LNCAP (cell line): ENCODE measurements around the gene PRICKLE2.

Source experiments
- TF ChIP-seq, protein P1 (sequence below): fragments of 450-650 bp; IDR thresholded peaks from 2 replicates; pipeline ENCODE4 v1.5.1; 2017; ENCODE audit warnings: mild to moderate bottlenecking

PRICKLE2 gene

DNA sequence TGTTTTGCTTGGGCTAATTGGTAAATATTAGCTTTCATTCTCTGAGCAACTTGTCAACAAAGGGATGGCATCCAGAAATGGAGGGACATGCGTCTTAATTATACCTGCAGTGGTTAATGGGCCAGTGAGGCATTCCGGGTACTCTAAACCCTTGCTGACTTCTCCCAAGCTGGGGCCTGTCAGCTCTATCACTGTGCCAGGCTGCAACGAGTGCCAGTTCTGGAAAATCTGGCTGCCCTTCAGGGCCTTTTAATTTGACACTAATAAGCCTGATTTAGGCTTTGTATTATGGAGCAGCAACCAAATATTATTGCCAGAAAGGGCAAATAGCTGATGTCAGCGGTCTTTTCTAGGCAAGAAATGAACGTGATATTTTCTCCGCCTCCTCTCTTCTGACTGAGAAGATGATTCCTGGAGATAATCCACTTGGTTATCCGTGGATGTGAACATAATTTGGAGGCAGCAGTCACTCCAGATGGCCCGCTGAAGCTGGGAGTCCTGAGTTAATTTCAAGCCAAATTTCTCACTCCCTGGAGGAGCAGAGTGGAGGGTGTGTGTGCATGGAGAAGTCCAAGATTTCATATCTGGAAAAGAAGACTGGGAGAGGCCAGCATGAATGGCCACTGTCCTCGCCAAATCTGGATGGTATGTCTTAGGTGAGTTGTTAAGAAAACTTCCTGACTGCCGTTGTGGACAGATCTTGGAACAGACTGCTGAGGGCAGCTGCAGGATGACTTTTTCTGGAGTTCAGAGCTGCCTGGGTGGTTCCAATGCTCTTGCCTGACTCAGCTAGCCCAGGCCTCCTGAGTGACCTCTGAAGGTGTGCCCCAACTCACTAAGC lies 157.5 kb downstream of the PRICKLE2 start:
- TF ChIP-seq, protein P1, sequence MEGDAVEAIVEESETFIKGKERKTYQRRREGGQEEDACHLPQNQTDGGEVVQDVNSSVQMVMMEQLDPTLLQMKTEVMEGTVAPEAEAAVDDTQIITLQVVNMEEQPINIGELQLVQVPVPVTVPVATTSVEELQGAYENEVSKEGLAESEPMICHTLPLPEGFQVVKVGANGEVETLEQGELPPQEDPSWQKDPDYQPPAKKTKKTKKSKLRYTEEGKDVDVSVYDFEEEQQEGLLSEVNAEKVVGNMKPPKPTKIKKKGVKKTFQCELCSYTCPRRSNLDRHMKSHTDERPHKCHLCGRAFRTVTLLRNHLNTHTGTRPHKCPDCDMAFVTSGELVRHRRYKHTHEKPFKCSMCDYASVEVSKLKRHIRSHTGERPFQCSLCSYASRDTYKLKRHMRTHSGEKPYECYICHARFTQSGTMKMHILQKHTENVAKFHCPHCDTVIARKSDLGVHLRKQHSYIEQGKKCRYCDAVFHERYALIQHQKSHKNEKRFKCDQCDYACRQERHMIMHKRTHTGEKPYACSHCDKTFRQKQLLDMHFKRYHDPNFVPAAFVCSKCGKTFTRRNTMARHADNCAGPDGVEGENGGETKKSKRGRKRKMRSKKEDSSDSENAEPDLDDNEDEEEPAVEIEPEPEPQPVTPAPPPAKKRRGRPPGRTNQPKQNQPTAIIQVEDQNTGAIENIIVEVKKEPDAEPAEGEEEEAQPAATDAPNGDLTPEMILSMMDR, result no peak

DNA sequence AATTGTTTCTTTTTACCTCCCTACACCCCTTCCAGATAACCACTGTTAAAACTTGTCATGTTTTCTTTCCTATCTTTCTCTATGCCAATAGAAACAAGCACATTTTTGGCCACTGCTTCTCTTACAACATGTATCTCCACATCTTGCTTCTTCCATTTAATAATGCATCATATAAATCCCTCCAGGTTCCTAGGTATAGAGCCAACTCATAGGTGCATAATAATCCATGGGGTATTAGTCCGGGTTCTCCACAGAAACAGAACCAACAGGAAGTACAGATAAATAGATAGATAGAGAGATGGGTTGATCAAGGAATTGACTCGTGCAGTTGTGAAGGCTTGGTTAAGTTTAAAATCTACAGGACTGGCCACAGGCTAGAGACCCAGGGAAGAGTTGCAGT lies 160.5 kb downstream of the PRICKLE2 start:
- TF ChIP-seq, protein P1, result no peak

DNA sequence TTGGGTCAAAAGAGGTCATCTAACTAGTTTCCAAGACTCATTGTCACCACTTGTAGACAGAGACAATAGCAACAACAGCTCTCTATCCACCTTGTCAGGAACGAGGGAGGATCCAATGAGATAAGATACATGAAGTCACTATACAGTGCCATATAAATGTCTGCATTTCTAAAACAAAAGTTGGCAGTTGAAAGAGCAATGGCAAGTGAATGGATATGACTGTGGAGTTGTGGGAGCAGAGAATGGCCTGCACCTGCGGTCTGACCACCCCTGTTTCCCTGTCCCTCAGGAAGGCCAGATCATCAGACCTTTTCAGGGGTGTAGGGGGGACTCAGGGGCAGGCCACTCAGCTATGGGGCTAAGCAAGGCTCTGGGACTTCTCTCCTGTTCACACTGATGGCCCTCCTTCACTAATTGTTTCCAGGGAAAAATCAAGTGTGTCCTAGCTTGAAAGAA lies 161.3 kb downstream of the PRICKLE2 start:
- TF ChIP-seq, protein P1, result no peak

DNA sequence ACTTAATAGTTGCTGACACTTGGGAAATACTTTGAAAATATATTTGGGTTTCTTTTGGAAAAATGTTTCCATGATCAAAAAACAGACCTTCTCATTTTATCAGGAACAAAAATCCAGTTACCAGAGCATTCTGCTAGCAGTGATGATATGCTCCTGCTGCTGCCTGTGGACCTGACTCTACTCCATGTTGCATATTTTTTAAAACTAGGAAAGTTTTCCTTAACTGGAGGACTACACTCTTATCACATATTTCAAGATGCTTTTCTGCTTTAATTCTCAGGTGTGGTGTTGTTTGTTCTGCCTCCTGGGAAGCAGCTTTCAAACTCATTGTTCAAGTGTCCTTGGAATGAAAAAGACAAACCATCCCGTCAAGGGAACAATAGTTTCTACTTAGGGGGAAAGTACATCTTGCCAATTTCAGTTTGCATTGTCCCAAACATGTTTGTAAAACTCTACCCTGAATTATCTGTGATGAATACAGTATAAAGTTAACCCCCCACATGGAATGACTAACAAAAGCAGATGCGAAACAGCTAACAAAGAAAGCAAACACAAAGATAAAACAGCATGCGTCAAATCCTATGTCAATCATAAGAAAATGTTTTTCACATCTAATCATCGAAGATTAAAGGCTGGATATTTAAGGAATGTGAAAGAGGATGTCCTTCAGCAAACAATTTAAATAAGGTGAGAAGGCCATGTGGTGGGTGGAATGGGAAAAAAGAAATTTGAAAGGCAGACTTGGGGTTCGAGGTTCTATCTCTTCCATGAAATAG lies 161.9 kb downstream of the PRICKLE2 start:
- TF ChIP-seq, protein P1, result no peak

DNA sequence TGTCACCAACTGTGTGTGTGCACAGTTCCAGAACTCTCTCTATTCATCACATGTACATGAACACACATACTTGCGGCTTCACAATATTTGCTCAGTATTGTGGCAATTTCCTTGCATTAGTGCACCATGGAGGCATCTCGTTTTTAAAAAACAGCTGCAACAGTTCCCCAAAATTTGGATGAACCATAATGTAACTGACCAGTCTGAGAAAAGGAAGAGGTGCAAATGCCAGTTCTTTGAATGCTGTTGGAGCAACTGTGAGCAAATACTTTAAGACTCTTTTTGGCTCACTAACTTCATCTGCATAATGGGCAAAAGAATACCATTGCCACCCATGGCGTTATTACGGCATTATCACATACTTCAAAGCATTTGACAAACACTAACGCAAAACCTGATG lies 163.6 kb downstream of the PRICKLE2 start:
- TF ChIP-seq, protein P1, result no peak

DNA sequence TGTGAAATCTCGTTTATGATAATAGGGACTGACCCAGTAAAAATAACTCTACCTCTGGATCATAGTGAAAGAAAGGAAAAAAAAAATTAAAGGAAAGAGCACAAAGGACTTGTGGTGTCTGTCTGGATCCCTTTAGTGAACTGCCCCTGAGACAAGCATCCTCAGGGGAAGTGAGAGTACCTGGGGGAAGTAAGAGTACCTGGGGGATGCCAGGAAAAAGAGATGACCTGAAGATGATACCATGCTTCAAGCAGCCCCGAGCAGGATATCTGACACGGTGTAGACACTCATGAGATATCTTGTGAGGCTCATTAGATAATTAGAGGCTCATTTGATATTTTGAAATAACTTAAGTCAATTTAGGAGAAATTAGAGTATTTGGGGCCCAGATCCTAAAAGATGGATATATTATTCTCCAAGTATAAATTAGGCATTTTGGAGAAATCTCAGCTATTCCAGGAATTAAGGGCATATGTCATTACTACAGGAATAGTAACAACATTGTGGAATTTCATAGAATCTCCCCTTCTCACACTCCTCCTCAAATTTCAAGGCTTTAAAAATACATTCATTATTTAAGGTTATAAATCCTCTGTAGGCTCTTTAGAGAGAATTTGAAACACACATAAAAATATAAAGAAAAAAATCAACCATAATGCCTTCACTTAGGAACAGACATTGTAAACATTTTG lies 165.6 kb downstream of the PRICKLE2 start:
- TF ChIP-seq, protein P1, result no peak

DNA sequence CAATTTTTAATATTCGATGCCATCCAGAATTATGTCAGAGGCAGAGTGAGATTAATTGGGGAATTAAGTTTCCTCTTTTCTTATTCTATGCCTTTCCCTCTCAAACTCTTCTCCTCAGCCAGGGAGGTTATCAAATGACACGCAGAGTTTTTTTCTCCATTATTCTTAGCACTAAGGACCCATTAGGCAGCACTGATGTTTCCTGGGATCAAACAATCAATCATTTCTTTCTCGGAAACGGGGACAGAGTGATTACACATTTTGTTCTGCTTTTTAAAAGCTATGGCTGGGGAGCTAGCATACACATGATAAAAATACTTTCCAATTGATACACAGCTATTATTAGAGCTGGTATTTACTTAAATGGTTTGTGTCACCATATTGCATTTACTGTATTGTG lies 166.7 kb downstream of the PRICKLE2 start:
- TF ChIP-seq, protein P1, result no peak
